Umbilical cord (tissue), 2 donors: ENCODE data around the gene FPR3. TPM values are rescaled to one million over a fixed set of nuclear protein-coding genes. Genes with fewer than 3 reads are reported as not detected.
A peak's percentile ranks its signal among the peaks of the same experiment; 100 is the strongest.
"Not testable (repeated sequence)": the region's sequence is repeated elsewhere in the genome, so short reads cannot be mapped to it uniquely, and the experiment has no call there.

Source experiments
- DNase-seq: peaks from one replicate; pipeline ENCODE4 v3.0.0-alpha.2; 2015; ENCODE audit warnings: low spot score
- total RNA-seq: library from RNA; depleted of rRNA; stranded (reverse); fragments of >200 nt; gene quantifications from one replicate; pipeline ENCODE4 v1.2.3, GENCODE V29; 2014; ENCODE audit warnings: low replicate concordance; ENCODE audit not compliant: insufficient read depth

The FPR3 gene, protein sequence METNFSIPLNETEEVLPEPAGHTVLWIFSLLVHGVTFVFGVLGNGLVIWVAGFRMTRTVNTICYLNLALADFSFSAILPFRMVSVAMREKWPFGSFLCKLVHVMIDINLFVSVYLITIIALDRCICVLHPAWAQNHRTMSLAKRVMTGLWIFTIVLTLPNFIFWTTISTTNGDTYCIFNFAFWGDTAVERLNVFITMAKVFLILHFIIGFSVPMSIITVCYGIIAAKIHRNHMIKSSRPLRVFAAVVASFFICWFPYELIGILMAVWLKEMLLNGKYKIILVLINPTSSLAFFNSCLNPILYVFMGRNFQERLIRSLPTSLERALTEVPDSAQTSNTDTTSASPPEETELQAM
- 2.6 TPM for total RNA-seq

DNA sequence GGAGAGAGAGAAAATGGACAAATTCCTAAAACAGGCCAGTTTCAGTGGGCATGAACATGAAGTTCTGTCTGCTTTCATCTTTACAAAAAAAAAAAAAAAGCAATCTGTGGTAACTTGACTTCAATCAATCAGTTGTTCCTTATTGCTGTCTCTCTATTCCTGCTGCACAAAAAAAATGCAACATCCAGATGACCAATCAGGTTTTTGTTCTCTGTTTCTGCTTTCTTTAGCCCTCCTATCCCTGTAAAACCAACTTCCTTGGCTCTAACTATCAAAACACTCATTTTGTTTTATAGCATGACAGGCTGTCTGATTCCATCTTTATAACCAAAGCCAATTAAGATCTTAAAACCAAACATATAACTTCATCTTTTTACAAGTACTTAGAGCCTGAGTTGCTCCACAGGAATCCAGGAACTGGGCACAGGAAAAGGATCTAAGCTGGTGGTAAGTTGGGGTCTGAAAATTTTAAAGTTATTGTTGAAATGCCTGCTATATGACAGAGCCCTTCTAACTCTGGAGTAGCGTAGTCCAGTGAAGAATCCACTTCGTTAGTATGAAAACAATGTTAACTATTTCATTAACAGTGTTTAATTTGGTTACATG, at the start of gene FPR3:
FPR3 (plus strand) TSS at position 273 of the 606 bp plus-strand sequence. CDS start 28,592 bp downstream, outside the sequence.
- DNase-seq, result no peak

DNA sequence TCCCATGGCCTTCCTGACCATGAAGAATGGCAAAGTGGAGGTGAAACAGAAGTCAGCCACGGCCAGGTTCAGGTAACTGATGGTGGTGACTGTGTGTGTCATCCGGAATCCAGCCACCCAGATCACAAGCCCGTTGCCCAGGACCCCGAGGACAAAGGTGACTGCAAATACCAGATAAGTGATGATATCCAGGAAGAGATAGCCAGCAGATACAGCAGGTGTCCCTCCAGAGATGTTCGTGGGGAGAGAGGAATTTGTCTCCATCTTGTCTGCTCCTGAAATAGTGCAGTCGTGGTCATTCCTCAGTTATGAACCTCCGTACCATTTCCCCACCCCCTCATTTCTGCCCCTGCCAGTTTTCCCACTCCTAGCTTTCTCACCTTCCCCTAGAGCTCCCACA, 48.2 kb upstream of the FPR3 start:
- no peak for DNase-seq

DNA sequence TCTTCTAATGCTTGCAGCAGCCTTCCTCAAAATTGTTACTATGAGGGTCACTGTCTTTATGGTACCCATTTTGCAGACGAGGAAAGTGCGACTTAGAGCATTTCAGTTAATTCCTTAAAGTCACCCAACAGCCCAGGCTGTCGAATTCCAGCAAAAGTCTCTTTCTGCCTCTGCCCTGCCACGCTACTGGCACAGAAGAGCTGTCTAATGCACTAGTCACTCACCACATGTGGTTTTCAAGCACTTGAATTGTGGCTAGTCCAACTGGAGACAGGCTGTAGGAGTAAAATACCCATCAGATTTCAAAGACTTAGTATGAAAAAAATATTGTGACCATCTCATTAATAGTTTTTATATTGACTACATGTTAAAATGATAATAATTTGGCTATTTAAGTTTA, 45.0 kb upstream of the FPR3 start:
- DNase-seq, result no peak

DNA sequence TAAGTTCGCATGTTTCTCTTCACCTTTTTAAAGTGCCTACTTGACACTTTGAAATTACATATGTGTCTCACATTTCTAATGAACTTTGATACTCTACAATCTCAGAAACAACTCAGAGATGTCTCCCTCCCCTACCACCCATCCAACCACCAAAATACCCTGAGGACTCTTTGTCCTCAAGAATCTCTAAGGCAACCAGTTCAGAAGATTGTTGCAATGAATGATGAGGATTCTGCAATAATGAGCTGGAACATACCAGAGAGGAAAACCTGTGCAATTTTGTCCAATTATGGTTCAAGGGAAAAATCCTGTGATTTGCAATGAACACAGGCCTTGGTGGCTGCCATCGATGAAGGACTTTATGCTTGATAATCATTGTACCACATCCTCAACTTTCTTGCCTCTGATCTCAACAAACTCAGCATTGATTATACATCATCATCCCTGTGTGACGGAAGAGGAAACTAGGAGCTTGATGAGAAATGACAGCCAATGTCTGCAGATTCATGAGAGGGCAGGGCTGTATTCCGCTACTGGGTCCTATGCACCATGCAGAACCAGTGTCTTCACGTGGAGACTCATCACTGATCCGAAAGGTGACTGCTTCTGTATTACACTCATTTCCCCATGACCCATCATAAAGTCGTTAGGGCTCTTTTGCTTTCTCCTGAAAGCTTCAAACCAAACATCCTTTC, 44.4 kb upstream of the FPR3 start:
- DNase-seq, result no peak

DNA sequence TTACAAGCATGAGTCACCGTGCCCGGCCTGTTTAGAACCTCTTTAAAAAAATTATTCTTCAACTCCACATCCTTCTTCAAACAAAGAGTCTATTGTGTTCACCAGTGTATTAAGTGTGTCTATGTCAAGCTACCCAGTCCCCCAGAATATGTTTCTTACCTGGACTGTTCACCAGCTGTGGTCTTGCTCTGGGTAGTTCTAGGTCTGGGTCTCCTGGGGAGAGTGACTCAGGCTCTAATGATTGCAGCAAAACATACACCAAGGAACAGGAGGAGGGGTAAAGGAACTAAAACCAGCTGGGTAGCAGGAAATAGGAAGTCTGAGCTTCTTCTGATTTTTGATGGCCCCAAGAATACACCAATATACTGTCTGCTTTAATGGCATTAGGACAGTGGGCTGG, 43.3 kb upstream of the FPR3 start, which contains the start of gene FPR1:
FPR1 (minus strand) TSS at position 224 of the 400 bp plus-strand sequence. CDS start 4,884 bp downstream, outside the sequence.
- DNase-seq, result peak; percentile 25

DNA sequence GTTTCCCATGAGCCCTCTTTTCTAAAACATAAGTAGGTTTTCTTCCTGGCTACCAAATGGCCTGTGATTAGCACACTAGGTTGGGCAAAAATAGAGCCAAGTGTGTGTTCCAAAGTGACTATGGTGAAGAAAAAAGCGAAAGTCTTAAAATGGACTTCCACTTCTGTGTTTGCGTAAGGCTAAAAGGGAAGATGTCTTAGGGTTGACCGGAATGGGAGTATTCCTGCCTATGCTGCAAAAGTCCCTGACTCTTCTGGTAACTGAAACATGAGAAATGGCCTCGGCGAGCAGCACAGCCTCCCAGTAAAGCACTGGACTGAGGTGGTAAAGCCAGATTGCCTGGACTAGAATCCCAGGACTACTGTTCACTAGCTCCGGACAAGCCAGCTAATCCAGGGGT, 40.8 kb upstream of the FPR3 start:
- DNase-seq, result peak; percentile 23

DNA sequence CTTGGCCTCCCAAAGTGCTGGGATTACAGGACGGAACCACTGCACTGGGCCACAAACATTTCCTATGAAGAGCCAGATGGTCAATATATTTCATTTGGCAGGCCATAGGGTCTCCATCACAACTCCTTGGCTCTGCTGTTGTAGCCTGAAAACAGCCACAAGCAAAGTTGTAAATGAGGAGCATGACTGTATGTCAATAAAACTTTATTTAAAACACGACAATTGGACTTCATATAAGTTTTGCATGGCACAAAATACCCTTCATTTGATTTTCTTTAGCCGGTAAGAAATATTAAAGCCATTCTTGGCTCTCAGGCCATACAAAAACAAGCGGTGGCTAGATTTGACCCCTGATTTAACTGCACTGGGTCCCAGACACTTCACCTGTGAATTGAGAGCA, 40.2 kb upstream of the FPR3 start:
- DNase-seq, result no peak

DNA sequence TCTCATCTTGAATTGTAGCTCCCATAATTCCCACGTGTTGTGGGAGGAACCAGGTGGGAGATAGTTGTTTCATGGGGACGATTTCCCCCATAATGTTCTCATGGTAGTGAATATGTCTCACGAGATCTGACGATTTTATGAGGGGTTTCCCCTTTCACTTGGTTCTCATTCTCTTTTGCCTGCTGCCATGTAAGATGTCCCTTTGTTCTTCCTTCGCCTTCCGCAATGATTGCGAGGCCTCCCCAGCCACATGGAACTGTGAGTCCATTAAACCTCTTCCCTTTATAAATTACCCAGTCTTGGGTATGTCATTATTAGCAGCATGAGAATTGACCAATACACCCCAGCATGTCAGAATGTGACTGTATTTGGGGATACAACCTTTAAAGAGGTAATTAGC, 39.4 kb upstream of the FPR3 start:
- DNase-seq, result no peak

DNA sequence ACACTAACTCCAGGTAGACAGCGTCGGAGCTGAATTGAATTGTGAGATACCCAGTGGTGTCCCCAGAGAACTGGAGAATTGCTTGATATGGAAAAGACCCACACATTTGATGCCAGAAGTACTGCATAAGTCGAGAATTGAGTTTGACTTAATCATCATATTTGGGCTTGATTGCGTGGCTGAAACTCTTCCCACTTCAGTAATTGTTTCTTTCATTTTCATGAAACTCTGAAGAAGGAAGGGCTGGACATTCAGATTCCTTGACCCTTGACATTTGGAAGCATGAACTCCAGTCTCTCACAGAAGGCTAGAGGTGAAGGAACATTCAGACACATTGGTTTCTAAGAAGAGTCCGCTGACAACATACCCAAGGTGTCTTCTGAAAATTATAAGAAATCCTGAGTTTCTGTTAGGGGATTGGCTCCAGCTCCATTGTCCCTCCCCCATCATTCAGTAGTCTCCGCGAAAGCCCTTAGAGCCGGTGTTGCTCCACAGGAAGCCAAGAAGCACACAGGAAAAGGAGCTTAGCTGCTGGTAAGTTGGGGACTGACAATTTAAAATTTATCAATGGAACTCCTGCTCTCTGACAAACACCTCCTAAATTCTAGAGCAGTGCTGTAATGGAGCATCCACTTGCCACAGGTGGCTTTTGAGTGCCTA, 34.1 kb upstream of the FPR3 start, which contains the start of gene FPR2:
FPR2 (plus strand) TSS at position 484 of the 660 bp plus-strand sequence. CDS start 7,479 bp downstream, outside the sequence.
- no peak for DNase-seq

DNA sequence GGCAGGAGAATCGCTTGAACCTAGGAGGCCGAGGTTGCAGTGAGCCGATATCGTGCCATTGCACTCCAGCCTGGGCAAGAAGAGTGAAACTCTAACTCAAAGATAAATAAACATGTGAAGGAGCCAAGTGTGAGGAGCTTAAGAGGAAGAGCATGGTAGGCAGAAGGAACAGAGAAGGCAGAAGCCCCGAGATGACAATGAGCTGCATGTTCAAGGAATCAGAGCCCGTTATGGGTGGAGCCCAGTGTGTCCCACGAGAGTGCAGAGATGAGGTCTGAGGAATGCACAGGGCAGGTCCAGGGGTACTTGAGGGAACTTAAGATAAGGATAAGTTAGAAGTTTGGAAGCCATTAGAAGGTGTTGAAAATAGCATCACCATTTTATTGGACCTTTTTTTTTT, 33.3 kb upstream of the FPR3 start:
- no peak for DNase-seq

DNA sequence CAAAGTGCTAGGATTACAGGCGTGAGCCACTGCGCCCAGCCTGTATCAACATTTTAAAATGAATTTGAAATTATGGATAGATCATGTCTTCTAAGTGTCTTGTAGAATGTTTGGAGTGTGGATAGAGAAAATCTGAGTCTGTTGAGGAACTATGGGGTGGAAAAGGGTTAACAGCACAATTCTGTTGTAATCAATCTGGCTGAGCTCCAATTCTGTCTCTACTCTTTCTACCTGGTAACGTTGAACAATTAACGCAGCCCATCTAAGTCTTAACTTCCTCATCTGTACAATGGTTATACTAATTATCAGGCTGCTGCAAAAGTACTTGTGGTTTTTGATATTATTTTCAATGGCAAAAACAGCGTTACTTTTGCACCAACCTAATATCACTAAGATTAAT, 29.9 kb upstream of the FPR3 start:
- no peak for DNase-seq

DNA sequence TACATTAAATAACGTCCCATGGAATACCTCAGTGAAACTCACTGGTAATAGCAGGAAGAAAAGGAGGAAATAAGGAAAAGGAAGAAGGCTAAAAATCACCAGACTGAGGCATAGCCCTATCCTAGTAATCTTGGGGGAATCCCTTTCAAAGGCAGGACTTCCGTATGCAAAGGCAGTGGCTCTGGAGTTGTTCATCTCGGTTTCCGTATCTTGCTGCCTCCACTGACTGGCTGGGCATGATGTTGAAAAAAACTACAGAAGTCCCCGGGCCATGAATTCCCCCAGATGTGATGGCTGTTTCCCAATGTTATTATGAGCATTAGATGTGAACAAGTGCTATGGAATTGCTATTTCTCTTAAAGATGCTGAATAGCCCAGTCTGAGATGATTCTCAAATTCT, 28.5 kb upstream of the FPR3 start:
- DNase-seq, result no peak

DNA sequence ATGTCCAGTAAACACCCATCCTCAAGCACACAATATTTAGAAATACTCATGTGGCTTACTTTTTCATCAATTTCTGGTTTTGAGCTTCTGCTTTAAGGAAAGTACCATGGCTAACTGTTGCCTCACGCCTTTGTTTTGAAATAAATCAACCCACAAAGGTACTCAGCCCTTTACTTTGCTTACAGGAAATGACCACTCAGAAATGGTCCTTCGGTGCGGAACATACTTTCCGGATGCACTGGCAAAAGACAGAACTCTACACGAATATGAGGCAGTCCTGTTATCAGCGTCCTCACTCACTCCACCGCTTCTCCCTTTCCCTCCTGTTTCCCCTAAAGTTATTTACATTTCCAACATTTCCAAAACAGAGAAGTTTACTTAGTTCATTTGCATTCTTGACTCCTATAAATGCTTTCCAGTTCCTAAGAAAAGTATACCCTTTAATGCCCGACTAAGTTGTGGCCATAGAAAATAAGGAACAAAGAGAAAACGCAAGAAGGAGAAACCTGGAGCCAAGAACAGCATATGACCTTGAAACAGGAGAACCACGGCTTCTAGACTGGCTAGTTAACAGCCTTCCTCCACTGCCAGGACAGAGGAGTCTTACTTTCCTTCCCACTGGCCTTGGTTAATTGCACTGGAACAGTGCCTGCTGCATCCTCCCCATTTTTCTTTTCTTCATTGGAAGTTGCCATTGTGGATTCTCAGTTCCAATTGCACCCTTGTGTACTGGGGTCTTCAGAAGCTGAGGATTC, 23.4 kb upstream of the FPR3 start:
- peak; percentile 23 for DNase-seq

DNA sequence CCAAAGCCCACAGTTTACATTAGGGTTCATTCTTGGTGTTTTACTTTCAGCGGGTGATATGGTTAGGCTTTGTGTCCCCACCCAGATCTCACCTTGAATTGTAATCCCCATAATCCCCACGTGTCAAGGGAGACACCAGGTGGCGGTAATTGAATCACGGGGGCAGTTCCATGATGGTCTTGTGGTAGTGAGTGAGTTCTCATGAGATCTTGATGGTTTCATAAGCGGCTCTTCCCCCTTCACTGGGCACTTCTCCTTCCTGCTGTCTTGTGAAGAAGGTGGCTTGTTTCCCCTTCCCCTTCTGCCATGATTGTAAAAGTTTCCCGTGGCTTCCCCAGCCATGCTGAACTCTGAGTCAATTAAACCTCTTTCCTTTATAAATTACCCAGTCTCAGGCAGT, 22.0 kb upstream of the FPR3 start:
- DNase-seq, result no peak

DNA sequence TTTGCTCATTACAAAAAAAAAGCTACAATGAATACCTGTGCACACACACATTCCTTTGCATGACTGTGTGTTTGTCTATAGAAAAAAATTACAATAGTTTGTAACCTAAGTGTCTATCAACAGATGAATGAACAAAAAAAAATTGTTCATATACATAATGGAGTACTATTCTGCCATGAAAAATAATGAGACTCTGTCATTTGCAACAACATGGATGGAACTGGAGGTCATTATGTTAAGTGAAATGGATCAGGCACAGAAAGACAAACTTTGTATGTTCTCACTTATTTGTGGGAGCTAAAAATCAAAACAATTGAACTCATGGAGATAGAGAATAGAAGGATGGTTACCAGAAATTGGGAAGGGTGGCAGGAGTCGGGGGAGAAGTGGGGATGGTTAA, 18.4 kb upstream of the FPR3 start:
- not testable (repeated sequence) for DNase-seq

DNA sequence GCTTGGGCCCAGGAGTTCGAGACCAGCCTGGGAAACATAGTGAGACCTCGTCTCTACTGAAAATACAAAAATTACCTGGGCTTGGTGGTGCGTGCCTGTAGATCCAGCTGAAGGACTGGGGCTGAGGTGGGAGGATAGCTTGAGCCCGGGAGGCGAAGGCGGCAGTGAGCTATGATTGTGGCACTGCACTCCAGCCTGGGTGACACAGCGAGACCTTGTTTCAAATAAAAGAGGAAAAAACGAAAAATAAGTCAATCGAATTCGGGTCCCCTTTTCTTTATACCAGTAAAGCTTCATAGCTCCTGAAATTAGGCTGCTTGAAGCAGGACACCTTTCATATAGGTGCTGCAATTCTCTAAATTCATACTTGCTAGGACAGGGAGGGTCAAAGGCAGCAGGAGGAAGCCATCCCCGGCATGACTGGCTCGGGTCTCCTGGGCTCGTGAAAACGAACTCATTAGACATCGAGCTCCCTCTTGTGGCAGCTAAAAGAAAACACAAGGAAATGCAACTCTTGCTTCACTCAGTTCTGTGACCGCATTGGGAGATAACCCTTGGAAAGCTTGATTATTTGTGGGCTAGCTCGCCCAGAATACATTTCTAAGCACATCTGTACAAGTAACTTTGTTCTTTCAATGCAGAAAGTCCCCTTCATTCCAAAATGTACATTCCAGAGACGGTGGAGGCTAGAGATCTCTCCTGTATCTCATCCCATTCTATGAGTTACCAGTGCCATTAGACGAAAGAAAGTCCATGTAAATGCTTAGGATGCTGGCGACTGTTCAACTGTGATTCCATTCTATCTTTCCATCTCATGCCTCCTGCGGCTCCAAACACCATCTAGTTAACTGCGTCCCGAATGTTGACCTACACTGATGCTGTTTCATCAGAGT, 17.1 kb upstream of the FPR3 start:
- peak; percentile 89 for DNase-seq

DNA sequence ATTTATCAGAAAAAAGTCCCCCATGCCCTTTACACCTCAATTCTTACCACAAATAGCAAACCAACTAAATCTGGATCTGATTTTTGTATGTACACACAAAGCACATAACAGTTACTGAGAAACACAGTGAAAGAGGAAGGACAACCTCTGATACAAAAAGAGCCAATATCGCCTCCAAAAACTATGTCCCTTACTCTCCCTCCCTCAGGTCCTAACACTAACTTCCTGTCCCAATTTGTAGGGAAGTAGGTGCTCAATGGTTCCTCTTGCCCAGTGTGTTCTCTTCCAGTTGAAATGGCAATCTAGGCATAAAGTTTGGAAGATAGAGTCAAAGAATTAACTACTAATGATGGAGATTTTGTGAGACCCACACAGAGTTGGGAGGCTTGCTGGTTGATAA, 15.8 kb upstream of the FPR3 start:
- DNase-seq, result no peak

DNA sequence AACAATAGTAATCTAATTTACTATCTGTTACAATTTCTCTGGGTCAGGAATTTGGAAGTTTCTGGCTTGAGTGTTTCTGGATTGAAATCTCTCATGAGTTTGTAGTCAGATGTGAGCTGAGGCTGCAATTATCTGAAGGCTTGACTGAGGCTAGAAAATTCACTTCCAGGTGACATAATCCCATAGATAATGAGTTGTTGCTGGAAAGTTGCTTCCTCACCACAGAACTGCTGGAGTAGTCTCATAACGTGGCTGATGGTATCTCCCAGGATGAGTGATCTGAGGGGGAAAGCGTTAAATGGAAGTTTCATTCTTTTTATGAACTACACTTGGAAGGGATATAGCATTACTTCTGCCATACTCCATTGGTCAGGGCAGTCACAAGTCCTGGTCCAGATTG, 15.3 kb upstream of the FPR3 start:
- DNase-seq, result no peak

DNA sequence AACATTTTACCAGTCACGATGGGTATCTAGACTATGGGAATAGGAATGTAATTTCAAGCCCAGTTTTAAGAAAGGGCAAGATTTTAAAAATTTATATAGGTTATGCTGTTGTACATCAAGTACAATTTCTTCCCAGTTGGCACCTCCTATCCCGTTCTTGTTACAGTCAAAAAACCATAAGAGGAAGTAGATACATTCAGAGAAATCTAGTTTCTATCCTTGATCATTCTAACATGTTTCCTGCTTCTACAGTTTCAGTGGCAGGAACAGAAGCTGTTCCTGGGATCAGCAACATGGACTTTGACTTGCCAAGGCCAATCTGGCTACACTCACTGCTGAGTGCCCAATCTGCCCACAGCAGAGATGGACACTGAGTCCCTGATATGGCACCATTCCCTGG, 14.7 kb upstream of the FPR3 start:
- no peak for DNase-seq

DNA sequence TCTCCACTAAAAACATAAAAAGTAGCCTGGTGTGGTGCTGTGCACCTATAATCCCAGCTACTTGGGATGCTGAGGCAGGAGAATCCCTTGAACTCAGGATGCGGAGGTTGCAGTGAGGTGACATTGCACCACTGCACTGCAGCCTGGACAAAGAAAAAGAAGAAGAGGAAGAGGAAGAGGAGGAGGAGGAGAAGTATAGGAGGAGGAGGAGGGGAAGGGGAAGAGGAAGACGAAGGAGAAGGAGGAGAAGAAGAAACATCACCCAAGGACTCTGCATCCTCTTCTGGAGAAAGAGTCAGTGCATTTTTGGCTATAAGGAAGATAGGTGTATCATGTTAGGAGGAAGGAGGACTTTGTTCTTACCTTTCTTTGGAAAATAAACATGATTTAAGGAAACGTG, 13.0 kb upstream of the FPR3 start:
- DNase-seq, result no peak
